T-helper 1 cell treated with Interleukin-12 subunit alpha and Interleukin-12 subunit beta and Interleukin-4 antibody, amounts not matched to agents 30 ng/mL and 1 ng/mL, for 36 hours (primary cell): ENCODE measurements around the gene SIVA1. TPM values are rescaled to one million over a fixed set of nuclear protein-coding genes. Genes with fewer than 3 reads are reported as not detected.

Experiments used
- intact Hi-C: fragments of 100-400 bp; cut with micrococcal nuclease; formaldehyde crosslinking; loops from one replicate; pipeline ENCODE4 v1.15.1; 2024
- total RNA-seq: library from RNA; stranded (reverse); gene quantifications from 2 replicates; pipeline ENCODE4 v1.2.3, GENCODE V29; 2022

Gene SIVA1
- total RNA-seq, 1 donor from 2014 or later = 93.1 TPM

DNA sequence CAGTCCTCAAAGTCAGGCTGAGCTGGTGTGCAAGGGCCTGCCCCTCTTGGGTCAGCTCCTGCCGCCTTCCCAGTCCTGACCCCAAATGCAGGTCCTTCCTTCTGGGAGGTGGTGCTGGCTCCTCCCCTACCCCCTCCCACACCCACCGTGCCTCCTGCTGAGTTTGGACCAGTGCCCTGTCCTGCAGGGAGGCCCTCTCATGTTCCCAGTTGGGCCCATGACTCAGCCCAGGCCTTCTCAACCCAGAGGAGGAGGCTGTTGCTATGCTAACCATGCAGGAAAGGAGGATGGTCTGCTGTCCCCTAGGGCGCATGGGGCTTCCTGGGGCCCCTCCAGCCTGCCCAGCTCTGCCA, 52.4 kb downstream of the SIVA1 start:
- intact Hi-C loops = no loop called here

GRCh38 chr14:104805941-104806624, 53.1 kb downstream of the SIVA1 start:
- intact Hi-C loops = no loop called here

DNA sequence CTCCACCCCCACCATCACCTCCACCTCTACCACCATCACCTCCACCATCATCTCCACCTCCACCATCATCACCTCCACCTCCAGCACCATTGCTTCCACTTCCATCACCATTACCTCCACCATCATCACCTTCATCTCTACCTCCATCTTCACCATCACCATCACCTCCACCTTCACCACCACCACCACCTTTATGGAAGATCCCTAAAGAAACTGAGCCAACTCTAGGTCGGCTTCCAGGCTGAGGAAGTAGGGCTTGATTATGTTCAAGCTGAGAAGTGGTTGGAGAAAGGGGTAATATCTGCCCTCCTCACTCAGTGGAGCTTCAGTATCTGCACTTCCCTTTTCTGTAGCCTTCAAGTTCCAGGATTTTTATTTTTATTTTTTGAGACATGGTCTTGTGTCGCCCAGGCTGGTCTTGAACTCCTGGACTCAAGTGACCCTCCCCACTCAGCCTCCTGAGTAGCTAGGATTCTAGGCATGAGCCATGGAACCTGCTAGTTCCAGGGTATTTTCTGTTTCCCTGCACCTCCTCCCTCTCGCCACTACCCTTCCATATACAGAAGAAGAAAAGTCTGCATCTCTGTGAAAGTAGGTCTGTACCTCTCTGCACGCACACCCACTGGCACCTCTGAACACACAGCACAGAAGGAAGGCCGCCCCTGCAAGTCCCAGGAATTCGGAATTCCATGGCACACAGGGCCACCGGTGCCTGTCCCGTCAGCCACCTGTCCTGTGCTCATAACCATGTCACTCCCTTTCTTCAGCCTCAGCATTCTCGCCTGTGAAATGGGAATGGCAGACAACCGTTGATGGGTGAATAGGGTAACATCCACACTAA, 53.9 kb downstream of the SIVA1 start:
- intact Hi-C loops = no loop called here

DNA sequence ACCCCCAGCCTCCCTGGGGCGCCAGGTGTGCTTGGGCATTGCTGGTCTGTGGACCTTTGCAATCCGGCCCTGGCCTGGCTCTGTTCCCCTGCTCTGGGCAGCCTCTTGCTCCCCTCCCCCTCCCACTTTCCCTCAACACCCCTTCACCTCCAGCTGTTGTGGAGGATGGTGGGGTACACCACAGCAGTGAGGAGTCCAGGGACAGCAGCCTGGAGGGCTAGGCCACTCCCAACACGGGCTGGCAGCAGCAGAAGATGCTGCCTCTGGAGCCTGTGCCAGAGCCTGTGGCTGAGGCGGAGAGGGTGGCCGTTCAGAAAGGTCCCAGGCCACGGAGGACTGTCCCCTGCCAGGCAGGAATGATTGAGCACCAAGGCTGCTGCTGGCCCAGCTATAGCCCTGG, 55.5 kb downstream of the SIVA1 start:
- intact Hi-C loops = no loop called here

Other genes starting within 250 kb of the SIVA1 start
- not detected in 2 replicates for gene C14orf180, start 173.4 kb upstream of the SIVA1 start, total RNA-seq
- gene TMEM179, start 148.4 kb upstream of the SIVA1 start, total RNA-seq = 0.15 and 0.25 TPM in 2 replicates
- gene INF2, start 63.5 kb upstream of the SIVA1 start, total RNA-seq = 132 and 136 TPM in 2 replicates
- gene ADSS1, start 28.9 kb upstream of the SIVA1 start, total RNA-seq = 0.66 and 0.80 TPM in 2 replicates
- gene AKT1, start 42.6 kb downstream of the SIVA1 start, total RNA-seq = 133 and 140 TPM in 2 replicates
- 5.7 and 6.7 TPM in 2 replicates for gene ZBTB42, start 48.0 kb downstream of the SIVA1 start, total RNA-seq
- 3.9 and 5.0 TPM in 2 replicates for gene CEP170B, start 112.1 kb downstream of the SIVA1 start, total RNA-seq
- gene PLD4, start 171.7 kb downstream of the SIVA1 start, total RNA-seq = 0.10 and 0.20 TPM in 2 replicates
- 0.07 TPM in 2 replicates for gene AHNAK2, start 225.2 kb downstream of the SIVA1 start, total RNA-seq
- 0.63 and 0.69 TPM in 2 replicates for gene CLBA1, start 232.6 kb downstream of the SIVA1 start, total RNA-seq